ENCODE results near the gene PLEKHA8. TPM values are rescaled to one million over a fixed set of nuclear protein-coding genes. Genes with fewer than 3 reads are reported as not detected.
A peak's percentile ranks its signal among the peaks of the same experiment; 100 is the strongest.

PLEKHA8 gene
- total RNA-seq, 1 experiment from 2014 or later, result 8.4 TPM

DNA sequence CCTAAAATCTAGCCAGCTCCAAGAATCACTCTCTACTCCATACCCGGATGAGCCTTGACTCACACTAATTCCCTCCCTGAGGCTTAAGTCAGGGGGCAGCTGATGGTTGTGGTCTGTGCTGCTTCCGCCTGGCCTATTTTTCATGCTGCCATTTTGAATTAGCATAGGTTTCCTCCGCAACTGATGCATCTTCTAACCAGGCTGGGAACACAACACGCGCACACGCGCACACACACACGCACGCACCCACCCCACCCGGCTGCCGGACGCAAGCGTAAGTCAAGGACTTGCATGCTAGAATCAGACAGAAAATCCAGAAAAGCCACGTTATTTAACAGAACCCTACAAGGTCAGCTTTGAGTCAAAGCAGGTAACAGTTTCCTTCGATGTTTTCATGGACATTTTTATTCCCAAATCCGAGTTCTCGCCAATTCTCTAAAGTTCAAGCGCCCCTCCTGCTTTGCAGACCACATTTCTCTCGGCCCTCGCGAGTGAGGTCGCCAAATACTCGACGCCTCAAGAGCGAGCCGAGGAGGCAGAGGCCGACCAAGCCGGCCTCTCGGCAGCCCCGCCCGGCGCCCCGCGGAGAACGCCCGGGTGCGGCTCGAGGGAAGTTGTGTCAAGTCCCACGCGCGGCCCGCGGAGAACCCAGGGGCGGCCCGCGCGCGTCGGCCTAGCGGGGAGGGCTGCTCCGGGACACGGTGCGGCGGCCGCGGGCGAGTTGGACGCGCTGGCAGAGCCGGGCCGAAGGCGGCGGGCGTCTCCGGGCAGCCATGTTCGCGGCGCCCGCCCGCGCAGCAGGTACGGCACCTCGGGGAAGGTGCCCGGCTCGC, 39.6 kb upstream of the PLEKHA8 start:
- Histone ChIP-seq H3K9me2 (replicated peaks; ENCODE audit: low read length) (no peaks in the 10 kb centered on the region), H3F3A (ENCODE audit: low read length, unreplicated experiment) (peaks cover 3% of the 10 kb centered on the region), H3K4me2 (ENCODE audit: low read length) (peak overlapping the region; percentile 90), H3K4me3 (ENCODE audit: low read length) (peak overlapping the region; percentile 97), H4K20me1 (ENCODE audit: low read length) (no peaks in the 10 kb centered on the region), H3K27ac (ENCODE audit: low read length) (peak overlapping the region; percentile 94), H3K36me3 (ENCODE audit: low read depth, low read length) (no peaks in the 10 kb centered on the region), H3K9ac (ENCODE audit: low read length) (peak overlapping the region; percentile 94), H2AFZ (ENCODE audit: low read length) (peak overlapping the region; percentile 95), H3K27me3 (ENCODE audit: low read length) (no peaks in the 10 kb centered on the region), H3K79me2 (ENCODE audit: low read length) (peaks cover 55% of the 10 kb centered on the region), H3K4me1 (ENCODE audit: insufficient read depth, low read length) (peaks cover 41% of the 10 kb centered on the region), H3K9me3 (ENCODE audit: low read length) (no peaks in the 10 kb centered on the region)
- no peak for TF ChIP-seq EZH2phosphoT487 (IDR thresholded peaks at IDR 0.05; ENCODE audit: borderline replicate concordance, low read length)
- TF ChIP-seq, protein P1, sequence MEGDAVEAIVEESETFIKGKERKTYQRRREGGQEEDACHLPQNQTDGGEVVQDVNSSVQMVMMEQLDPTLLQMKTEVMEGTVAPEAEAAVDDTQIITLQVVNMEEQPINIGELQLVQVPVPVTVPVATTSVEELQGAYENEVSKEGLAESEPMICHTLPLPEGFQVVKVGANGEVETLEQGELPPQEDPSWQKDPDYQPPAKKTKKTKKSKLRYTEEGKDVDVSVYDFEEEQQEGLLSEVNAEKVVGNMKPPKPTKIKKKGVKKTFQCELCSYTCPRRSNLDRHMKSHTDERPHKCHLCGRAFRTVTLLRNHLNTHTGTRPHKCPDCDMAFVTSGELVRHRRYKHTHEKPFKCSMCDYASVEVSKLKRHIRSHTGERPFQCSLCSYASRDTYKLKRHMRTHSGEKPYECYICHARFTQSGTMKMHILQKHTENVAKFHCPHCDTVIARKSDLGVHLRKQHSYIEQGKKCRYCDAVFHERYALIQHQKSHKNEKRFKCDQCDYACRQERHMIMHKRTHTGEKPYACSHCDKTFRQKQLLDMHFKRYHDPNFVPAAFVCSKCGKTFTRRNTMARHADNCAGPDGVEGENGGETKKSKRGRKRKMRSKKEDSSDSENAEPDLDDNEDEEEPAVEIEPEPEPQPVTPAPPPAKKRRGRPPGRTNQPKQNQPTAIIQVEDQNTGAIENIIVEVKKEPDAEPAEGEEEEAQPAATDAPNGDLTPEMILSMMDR (conservative IDR thresholded peaks at IDR 0.05; ENCODE audit: low read depth, low read length), result no peak
- no peak for TF ChIP-seq EZH2 (IDR thresholded peaks at IDR 0.05; ENCODE audit: low read length, unreplicated experiment)
- ChIA-PET POLR2A (ENCODE audit: unreplicated experiment) (interaction anchor here (0.7 kb wide), 1 partner anchor 16 kb away, joined by 12 read pairs; no protein-coding TSS in a partner anchor), CTCF (no interaction called here)
- intact Hi-C loops (cut with micrococcal nuclease), result loop anchor here (1.0 to 5.0 kb wide), 3 partner anchors 39 to 154 kb away; no protein-coding TSS in a partner anchor
- DNase-seq, result peak; percentile 51
- ATAC-seq, result peak; percentile 17
- BruUV-seq (replicated peaks), result TSS peak; percentile 89

DNA sequence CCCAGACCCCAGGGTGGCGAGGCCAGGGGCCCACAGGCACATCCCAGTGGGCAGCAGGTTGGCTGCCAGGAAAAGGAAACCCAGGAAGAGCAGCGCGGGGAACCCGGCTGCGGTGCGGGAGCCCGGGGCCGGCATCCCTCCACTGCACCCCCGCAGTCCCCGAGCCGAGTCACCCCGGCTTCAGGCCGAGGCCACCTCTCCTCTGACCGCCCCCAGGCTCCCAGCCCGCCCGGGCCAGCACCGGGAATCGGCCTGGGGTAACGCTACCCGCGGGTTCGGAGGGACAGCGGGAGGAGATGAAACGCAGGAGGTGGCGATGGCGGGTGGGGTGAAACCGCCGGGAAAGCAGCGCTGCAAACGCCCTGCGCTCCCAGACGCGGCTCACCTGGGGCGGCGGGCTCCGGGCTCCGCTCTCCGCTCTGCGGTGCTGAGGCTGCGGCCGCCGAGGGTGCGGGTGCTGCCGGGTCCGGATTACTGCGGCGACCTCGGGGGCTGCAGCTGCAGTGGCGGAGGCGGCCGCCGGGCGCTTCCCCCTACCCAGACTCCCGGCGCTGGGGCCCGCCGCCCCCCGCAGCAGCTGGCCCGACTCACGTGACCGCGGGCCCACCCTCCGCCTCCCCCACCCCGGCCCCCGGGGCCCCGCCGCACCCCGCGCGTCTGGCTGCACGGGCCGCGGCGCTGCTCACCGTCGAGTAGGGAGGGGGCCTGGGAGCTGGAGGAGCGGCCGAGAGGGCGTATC, 38.8 kb upstream of the PLEKHA8 start, which contains the start of gene SCRN1:
SCRN1 (minus strand) TSS at position 545 of the 739 bp plus-strand sequence. CDS start 20,734 bp downstream, outside the sequence.
- H3K4me1 ChIP-seq (ENCODE audit: insufficient read depth, low read length), result peaks cover 41% of the 10 kb centered on the region
- H3K27me3 ChIP-seq (ENCODE audit: low read length), result no peaks in the 10 kb centered on the region
- no TSS peak for BruUV-seq (replicated peaks)
- no peak for TF ChIP-seq EZH2 (IDR thresholded peaks at IDR 0.05; ENCODE audit: low read length, unreplicated experiment)
- no peak for TF ChIP-seq EZH2phosphoT487 (IDR thresholded peaks at IDR 0.05; ENCODE audit: borderline replicate concordance, low read length)
- TF ChIP-seq, protein P1 (conservative IDR thresholded peaks at IDR 0.05; ENCODE audit: low read depth, low read length), result no peak
- peaks cover 48% of the 10 kb centered on the region for H3K79me2 ChIP-seq (ENCODE audit: low read length)
- peak within 1 kb of the TSS; percentile 94 for H3K27ac ChIP-seq (ENCODE audit: low read length)
- H3K9me3 ChIP-seq (ENCODE audit: low read length), result no peaks in the 10 kb centered on the region
- no peaks in the 10 kb centered on the region for H4K20me1 ChIP-seq (ENCODE audit: low read length)
- peak; percentile 21 for ATAC-seq
- H3K9me2 ChIP-seq (replicated peaks; ENCODE audit: low read length), result no peaks in the 10 kb centered on the region
- H3K4me2 ChIP-seq (ENCODE audit: low read length), result peak within 1 kb of the TSS; percentile 90
- peaks cover 3% of the 10 kb centered on the region for H3F3A ChIP-seq (ENCODE audit: low read length, unreplicated experiment)
- H3K36me3 ChIP-seq (ENCODE audit: low read depth, low read length), result no peaks in the 10 kb centered on the region
- DNase-seq, result peak; percentile 25
- H2AFZ ChIP-seq (ENCODE audit: low read length), result peak within 1 kb of the TSS; percentile 95
- POLR2A ChIA-PET (ENCODE audit: unreplicated experiment), result no interaction called here
- H3K4me3 ChIP-seq (ENCODE audit: low read length), result peak within 1 kb of the TSS; percentile 97
- CTCF ChIA-PET, result no interaction called here
- peak within 1 kb of the TSS; percentile 94 for H3K9ac ChIP-seq (ENCODE audit: low read length)
- intact Hi-C loops (cut with micrococcal nuclease), result loop anchor here (5.0 kb wide), 2 partner anchors 52 to 153 kb away; no protein-coding TSS in a partner anchor

Data from PC-3 (cell line).